Hepatic stellate cell (primary cell): ENCODE results near the gene ITGB5.

Experiments
- DNase-seq: peaks from one replicate; pipeline ENCODE4 v3.0.0; 2011; ENCODE audit warnings: low spot score

ITGB5 gene

GRCh38 chr3:124893526-124893925 is 6.4 kb upstream of the ITGB5 start:
- no peak for DNase-seq

- no peak for DNase-seq
Measured at GRCh38 chr3:124890573-124891190, 3.5 kb upstream of the ITGB5 start.

DNA sequence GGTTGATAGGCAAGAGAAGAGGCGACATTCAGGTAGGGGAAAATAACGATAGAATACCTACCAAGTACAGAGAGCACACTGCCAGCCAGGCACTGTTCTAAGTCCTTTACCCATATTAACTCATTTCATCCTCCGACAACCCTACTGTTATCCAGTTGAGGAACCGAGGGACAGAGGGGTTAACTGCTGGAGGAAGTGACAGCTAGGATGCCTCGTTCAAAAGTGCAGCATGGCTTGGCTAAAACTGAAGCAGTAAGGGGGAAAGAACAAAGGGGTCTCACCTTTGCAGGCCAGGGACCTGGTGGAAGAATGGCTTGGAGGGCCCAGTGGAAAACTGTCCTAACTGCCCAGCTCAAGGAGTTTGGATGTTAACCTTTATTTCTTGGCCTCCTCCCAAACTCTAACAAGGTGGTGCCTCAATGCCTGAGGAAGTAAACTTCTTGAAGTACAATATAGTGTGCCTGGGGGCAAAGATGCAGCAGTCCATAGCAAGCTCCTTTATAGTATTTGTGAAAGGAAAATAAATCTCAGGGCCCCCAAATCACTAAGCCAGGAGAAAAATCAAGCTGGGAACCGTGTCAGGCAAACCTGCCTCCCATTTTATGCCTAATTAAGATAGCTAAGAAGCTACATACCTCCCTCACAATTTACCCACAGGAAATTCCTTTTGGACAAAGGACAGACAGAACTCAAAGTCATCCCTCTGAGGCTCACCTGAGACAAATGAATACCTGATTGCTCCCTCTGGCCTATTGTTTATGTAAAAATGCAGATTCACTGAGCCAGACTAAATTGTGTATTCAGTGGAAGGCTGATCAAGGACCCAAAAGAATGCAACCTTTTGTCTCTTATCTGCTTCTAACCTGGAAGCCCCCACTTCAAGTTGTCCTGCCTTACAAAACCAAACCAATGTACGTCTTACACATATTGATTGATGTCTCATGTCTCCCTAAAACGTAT is 1.6 kb upstream of the ITGB5 start:
- no peak for DNase-seq

GRCh38 chr3:124887932-124888298 is 750 bp upstream of the ITGB5 start:
- DNase-seq, result no peak

DNA sequence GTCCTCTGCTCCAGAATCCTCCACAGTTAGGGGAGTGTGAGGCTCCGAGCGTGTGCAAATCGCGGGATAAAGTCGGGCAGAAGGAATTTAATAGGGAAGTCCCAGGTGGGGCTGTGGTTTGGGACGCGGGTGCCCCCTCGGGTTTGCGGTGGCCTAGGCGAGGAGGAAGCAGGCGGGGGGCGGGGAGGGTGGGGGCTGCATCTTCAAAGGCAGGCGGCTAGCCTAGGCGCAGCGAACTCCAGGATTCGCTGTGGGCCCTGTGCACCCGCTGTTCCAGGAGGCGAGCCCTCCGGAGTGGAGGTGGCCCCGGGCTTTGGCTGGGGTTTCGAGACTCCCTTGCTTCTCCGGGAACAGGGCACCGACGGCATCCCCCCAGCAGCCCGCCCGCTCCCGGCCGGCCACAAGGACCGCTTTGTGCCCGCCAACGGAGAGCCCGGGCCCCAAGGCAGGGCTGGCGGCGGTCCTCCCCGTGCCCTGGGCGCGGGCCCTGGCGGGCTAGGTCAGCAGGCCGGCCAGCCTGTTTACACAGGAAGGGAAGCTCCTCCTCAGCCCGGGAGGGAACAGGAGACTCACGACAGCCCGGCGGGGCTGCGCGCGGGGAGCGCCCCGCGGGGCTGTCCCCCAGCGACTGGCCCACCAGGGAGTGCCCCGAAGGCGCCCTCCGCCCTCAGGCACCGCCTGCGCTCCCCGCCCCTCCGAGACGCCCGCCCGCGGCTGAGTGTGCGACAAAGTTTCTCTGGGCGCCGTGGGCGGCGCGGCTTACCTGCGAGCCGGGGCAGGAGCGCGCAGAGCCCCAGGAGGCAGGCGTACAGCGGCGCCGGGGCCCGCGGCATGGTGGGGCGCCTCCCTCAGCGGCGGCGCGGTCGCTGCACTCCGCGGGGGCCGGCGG is 753 bp downstream of the ITGB5 start:
- DNase-seq, result peak; percentile 63

- peak; percentile 57 for DNase-seq
Measured at GRCh38 chr3:124885466-124886167, 1.5 kb downstream of the ITGB5 start.

- DNase-seq, result no peak
Measured at GRCh38 chr3:124884474-124885101, 2.6 kb downstream of the ITGB5 start.

DNA sequence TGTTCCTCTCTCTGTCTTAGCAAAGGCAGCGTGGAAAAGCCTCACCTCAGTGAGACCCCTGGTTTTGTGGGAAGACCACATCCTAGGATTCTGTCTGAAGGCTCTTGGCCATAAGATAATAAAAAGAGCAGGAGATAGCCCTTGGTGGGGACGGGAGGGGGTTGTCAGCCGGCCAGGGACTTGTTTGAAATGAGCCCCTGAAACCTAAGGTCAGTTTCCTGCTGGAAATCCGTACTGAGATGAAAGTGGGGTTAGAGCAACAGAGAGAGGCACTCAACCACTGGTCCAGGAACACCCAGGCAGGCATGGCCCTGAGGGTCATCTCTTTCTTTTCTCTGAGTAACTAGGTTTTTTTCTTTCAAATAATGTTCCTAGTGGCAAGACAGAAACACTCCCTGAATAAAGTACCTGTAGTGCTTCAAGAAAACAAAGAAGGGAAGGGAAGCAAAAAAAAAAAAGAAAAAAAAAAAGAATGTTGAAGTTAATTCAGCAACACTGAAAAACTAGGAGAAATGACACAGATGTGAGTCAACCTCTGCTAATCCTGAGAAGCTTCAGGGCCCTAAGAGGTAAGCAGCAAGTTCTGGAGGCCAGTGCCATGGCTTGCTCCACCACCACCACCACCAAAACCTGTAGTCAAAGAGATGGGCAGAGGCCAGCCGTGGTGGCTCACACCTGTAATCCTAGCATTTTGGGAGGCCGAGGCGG is 3.2 kb downstream of the ITGB5 start:
- DNase-seq, result peak; percentile 29

GRCh38 chr3:124882816-124883747 is 4.1 kb downstream of the ITGB5 start:
- DNase-seq, result no peak

DNA sequence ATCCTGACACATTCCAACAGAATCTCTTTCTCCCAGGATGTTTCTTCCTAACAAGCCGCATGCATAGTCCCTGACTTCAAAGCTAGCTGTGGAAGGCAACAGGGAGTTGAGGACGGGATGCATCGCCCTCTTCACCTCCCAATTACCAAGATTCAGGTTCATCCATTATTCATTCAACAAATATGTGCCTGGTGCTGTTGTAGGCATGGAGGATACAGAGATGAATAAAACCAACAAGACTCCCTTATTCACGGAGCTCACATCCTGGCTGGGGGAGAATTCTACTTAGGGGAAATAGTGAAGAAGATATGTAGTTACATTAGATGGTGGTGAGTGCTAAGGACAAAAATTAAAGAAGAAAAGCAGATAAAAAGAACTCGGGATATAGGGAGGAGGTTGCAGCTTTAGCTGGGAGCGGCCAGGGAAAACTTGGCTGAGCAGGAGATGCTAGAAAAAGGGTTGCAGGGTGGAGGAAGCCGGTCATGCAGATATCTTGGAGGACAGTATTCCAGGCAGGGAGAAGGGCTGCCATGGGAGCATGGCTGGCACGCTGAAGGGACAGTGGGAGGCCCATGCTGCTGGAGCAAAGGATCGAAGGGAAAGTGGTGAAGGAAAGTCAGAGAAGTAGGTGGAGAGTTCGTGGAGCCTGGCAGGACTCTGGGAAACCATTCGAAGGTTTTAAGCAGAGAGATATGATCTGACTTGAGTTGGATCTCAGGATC is 5.0 kb downstream of the ITGB5 start:
- no peak for DNase-seq

DNA sequence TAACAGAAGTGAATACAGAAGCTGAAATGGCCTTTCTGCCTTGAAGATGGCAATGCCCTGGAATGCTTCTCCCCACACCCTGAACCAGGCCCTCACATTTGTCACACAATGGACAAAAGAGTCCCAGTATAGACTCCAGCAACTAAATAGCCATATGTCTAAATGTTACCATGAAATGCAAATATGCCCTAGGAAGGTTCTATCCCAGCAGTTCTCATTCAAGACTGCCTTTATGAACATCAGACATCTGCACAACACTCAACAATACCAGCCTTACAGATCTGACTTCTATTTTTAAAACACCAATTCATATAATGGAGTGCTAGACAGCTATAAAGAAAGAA is 7.9 kb downstream of the ITGB5 start:
- DNase-seq, result no peak

- DNase-seq, result peak; percentile 78
Measured at GRCh38 chr3:124878561-124879336, 8.4 kb downstream of the ITGB5 start.

DNA sequence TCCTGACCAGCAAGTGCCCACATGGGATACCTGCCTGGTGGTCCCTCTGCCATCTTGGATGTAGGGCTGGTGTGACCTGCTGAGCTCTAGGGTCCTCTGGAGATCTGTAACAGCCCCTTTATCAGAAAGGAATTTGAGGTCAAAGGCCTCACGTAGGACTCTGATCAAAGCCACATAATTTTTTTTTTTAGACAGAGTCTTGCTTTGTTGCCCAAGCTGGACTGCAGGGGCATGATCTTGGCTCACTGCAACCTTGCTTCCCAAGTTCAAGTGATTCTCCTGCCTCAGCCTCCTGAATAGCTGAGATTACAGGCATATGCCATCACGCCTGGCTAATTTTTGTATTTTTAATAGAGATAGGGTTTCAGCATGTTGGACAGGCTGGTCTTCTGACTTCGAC is 9.5 kb downstream of the ITGB5 start:
- no peak for DNase-seq

DNA sequence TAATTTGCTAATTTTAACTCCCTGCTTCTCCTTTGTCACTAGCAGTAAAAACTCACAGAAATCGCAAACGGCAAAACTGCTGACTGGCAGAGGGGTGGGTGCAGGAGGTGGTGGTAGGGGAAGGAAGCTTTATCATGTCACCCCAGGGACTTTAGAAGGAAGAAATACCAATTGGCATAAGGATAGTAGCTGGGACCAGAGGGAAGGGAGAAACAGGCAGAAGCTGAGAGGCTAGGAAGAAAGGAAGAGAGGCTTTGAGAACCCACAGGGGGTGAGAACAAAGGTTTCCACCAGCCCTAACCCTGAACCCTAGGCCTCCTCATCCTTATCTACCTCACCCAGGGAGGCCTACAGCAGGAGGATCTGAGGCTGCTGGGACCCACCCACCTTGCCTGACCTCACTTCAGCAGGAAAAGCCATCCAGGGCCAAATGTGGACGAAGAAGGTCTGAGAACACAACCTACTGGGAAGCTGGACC is 10.7 kb downstream of the ITGB5 start:
- DNase-seq, result no peak

- no peak for DNase-seq
Measured at GRCh38 chr3:124873226-124873625, 13.9 kb downstream of the ITGB5 start.

DNA sequence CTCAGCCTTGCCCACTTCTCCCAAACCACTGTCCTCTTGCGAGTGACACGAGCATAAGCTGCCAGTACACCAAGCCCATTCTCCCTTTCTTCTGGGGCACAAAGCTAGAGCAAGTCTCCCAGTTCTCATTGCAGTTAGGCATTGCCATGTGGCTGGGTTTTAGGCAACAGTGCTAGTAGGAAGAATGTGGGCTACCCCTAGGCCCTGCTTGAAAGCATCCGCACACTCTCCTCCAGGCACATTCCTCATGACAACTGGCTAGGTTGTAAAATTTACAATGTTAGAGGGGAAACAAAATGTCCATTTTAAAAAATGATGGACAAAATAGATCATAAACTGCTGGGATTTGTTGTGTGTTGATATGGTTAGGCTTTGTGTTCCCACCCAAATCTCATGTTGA is 19.7 kb downstream of the ITGB5 start:
- no peak for DNase-seq

- DNase-seq, result no peak
Measured at GRCh38 chr3:124862006-124862405, 25.2 kb downstream of the ITGB5 start.

GRCh38 chr3:124861041-124861440 is 26.1 kb downstream of the ITGB5 start:
- no peak for DNase-seq
